Measurements from ENCODE around the gene ARF3. TPM values are rescaled to one million over a fixed set of nuclear protein-coding genes. Genes with fewer than 3 reads are reported as not detected.
A peak's percentile ranks its signal among the peaks of the same experiment; 100 is the strongest.

The ARF3 gene
- total and polyA plus RNA-seq, 8 donors, result 34.7 to 56.5 (median 42.5) TPM

GRCh38 chr12:48972213-48972951, 15.1 kb upstream of the ARF3 start:
- intact Hi-C loops (cut with DNase I; ENCODE audit: low total_unique reads), result no loop called here
- H3K27ac ChIP-seq, result no peak overlapping the region
- H3K9me3 ChIP-seq, result no peaks in the 10 kb centered on the region
- 9 to 16% (median 16%) methylated on average over 10 to 23 of the region's 23 CpGs for WGBS, 5 donors
- no peaks in the 10 kb centered on the region for H3K36me3 ChIP-seq
- H3K4me3 ChIP-seq, result no peak overlapping the region
- no peak for DNase-seq
- TF ChIP-seq CTCF (IDR thresholded peaks at IDR 0.05) (no peak), EP300 (IDR thresholded peaks at IDR 0.05) (no peak), POLR2A (IDR thresholded peaks at IDR 0.05) (no peak), POLR2AphosphoS5 (IDR thresholded peaks at IDR 0.05) (no peak)
- H3K4me1 ChIP-seq, result peaks cover 25 to 44% (median 35%) of the 10 kb centered on the region in 4 donors
- H3K27me3 ChIP-seq, result peaks cover 26 to 96% (median 71%) of the 10 kb centered on the region in 3 donors

- TF ChIP-seq CTCF (IDR thresholded peaks at IDR 0.05), result no peak
- no peak for TF ChIP-seq POLR2AphosphoS5 (IDR thresholded peaks at IDR 0.05)
- no peak for TF ChIP-seq EP300 (IDR thresholded peaks at IDR 0.05)
- no peak for TF ChIP-seq POLR2A (IDR thresholded peaks at IDR 0.05)
- Histone ChIP-seq H3K36me3 (no peaks in the 10 kb centered on the region), H3K27me3 (peaks cover 26 to 91% (median 63%) of the 10 kb centered on the region in 3 donors), H3K27ac (no peak overlapping the region), H3K4me3 (peak overlapping the region in 3 of 4 donors; percentile 32 to 42 (median 37)), H3K4me1 (peaks cover 25 to 44% (median 35%) of the 10 kb centered on the region in 4 donors), H3K9me3 (no peaks in the 10 kb centered on the region)
- intact Hi-C loops (cut with DNase I; ENCODE audit: low total_unique reads), result no loop called here
- WGBS, 5 donors, result 20 to 43% (median 26%) methylated on average over 4 to 10 of the region's 10 CpGs
- DNase-seq, result peak in 1 of 2 donors; percentile 29
Measured at GRCh38 chr12:48970702-48971334, 13.5 kb upstream of the ARF3 start.

- Histone ChIP-seq H3K36me3 (no peaks in the 10 kb centered on the region), H3K4me1 (peaks cover 25 to 44% (median 35%) of the 10 kb centered on the region in 4 donors), H3K9me3 (no peaks in the 10 kb centered on the region), H3K27me3 (peaks cover 26 to 86% (median 58%) of the 10 kb centered on the region in 3 donors), H3K27ac (no peak overlapping the region), H3K4me3 (peak overlapping the region; percentile 5 to 41 (median 24))
- 7 to 27% (median 9%) methylated on average over 17 to 77 of the region's 77 CpGs for WGBS, 5 donors
- intact Hi-C loops (cut with DNase I; ENCODE audit: low total_unique reads), result no loop called here
- TF ChIP-seq POLR2A (IDR thresholded peaks at IDR 0.05), result no peak
- TF ChIP-seq EP300 (IDR thresholded peaks at IDR 0.05), result no peak
- TF ChIP-seq CTCF (IDR thresholded peaks at IDR 0.05), result no peak
- TF ChIP-seq POLR2AphosphoS5 (IDR thresholded peaks at IDR 0.05), result no peak
- DNase-seq, result peak in 1 of 2 donors; percentile 77
Measured at GRCh38 chr12:48969833-48970701, 12.8 kb upstream of the ARF3 start.
